GM23338 (cell line): ENCODE measurements around the gene HGS. TPM values are rescaled to one million over a fixed set of nuclear protein-coding genes. Genes with fewer than 3 reads are reported as not detected.

Source experiments
- ATAC-seq: fragments of 200-7000 bp; cut with Tn5 transposase; 3 replicates; pipeline ENCODE4 v1.9.1; 2020
- DNase-seq: peaks from one replicate; pipeline ENCODE4 v3.0.0-alpha.2; 2015; ENCODE audit warnings: low spot score
- H2AFZ ChIP-seq: fragments of 200-600 bp; sonication (generic); 2 replicates; pipeline ENCODE4 v1.8.0; 2016; ENCODE audit warnings: antibody characterized with exemption, mild to moderate bottlenecking, moderate library complexity
- H3F3A ChIP-seq: fragments of 200-600 bp; sonication (generic); replicated peaks from 2 replicates; pipeline ENCODE4 v1.8.0; 2017; ENCODE audit warnings: antibody characterized with exemption, mixed run types, low read depth
- H3K27ac ChIP-seq: fragments of 200-600 bp; sonication (generic); 2 replicates; pipeline ENCODE4 v1.6.1; 2016; ENCODE audit warnings: low read depth
- H3K27me3 ChIP-seq: fragments of 200-600 bp; sonication (generic); 2 replicates; pipeline ENCODE4 v1.8.0; 2016; ENCODE audit warnings: mild to moderate bottlenecking, mixed run types, moderate library complexity; ENCODE audit not compliant: insufficient read depth
- H3K36me3 ChIP-seq: fragments of 200-600 bp; sonication (generic); 2 replicates; pipeline ENCODE4 v1.8.0; 2016; ENCODE audit warnings: mild to moderate bottlenecking; ENCODE audit not compliant: insufficient read depth
- H3K4me1 ChIP-seq: fragments of 200-600 bp; sonication (generic); 2 replicates; pipeline ENCODE4 v1.8.0; 2016; ENCODE audit warnings: mild to moderate bottlenecking, moderate library complexity; ENCODE audit not compliant: insufficient read depth
- H3K4me2 ChIP-seq: fragments of 200-600 bp; sonication (generic); 2 replicates; pipeline ENCODE4 v1.7.1; 2017; ENCODE audit warnings: mixed run types
- H3K4me3 ChIP-seq: fragments of 200-600 bp; sonication (generic); 2 replicates; pipeline ENCODE4 v1.6.1; 2016; ENCODE audit warnings: mixed run types
- H3K79me2 ChIP-seq: fragments of 200-600 bp; sonication (generic); replicated peaks from 2 replicates; pipeline ENCODE4 v1.8.0; 2017; ENCODE audit warnings: mild to moderate bottlenecking; ENCODE audit not compliant: insufficient read depth
- H3K9me2 ChIP-seq: fragments of 200-600 bp; sonication (generic); 2 replicates; pipeline ENCODE4 v1.8.0; 2017; ENCODE audit not compliant: insufficient read depth
- H4K20me1 ChIP-seq: fragments of 200-600 bp; sonication (generic); replicated peaks from 2 replicates; pipeline ENCODE4 v1.8.0; 2017; ENCODE audit warnings: mild to moderate bottlenecking; ENCODE audit not compliant: insufficient read depth
- H3K27ac Mint-ChIP-seq: 2 replicates; pipeline ENCODE4 v1.8.0; 2020; ENCODE audit warnings: inconsistent platforms, mild to moderate bottlenecking, moderate library complexity, mixed read lengths
- H3K27me3 Mint-ChIP-seq: 3 replicates; pipeline ENCODE4 v1.8.0; 2022; ENCODE audit warnings: low read depth, mild to moderate bottlenecking, moderate library complexity, mixed read lengths, inconsistent platforms; ENCODE audit not compliant: insufficient read depth, poor library complexity
- H3K36me3 Mint-ChIP-seq: 3 replicates; pipeline ENCODE4 v1.8.0; 2021; ENCODE audit warnings: low read depth, mild to moderate bottlenecking, inconsistent platforms, moderate library complexity, mixed read lengths
- H3K4me1 Mint-ChIP-seq: 3 replicates; pipeline ENCODE4 v1.8.0; 2020; ENCODE audit warnings: mild to moderate bottlenecking, inconsistent platforms, mixed read lengths
- H3K4me3 Mint-ChIP-seq: 3 replicates; pipeline ENCODE4 v1.8.0; 2021; ENCODE audit warnings: moderate library complexity, mild to moderate bottlenecking, inconsistent platforms, mixed read lengths
- H3K9me3 Mint-ChIP-seq: 3 replicates; pipeline ENCODE4 v1.8.0; 2020; ENCODE audit warnings: moderate library complexity, mild to moderate bottlenecking, inconsistent platforms, mixed read lengths
- CREB1 ChIP-seq: fragments of 250-450 bp; sonication (Bioruptor Pico); IDR thresholded peaks from 2 replicates; pipeline ENCODE4 v1.5.0; 2020; ENCODE audit warnings: low read depth, mild to moderate bottlenecking, moderate library complexity
- NANOG ChIP-seq: IDR thresholded peaks from 2 replicates; pipeline ENCODE4 v1.6.1; 2016; ENCODE audit warnings: antibody characterized with exemption, borderline replicate concordance
- POLR2AphosphoS5 ChIP-seq: IDR thresholded peaks from 2 replicates; pipeline ENCODE4 v1.6.1; 2016; ENCODE audit warnings: antibody characterized with exemption, low read depth
- STAT1 ChIP-seq: IDR thresholded peaks from one replicate; pipeline ENCODE4 v1.6.1; 2016; ENCODE audit warnings: antibody characterized with exemption; ENCODE audit not compliant: unreplicated experiment
- long read RNA-seq: library from polyadenylated mRNA; unstranded; transcript quantifications from one replicate; pipeline ENCODE4 v2.0.0, GENCODE V29; 2020; ENCODE audit not compliant: unreplicated experiment
- polyA plus RNA-seq: library from polyadenylated mRNA; unstranded; fragments of >200 nt; fragmentation: Nextera tagmentation; extraction: Ambion mirVana; gene quantifications from 2 replicates; pipeline ENCODE4 v1.2.1, GENCODE V29; 2016
- total RNA-seq: library from RNA; depleted of rRNA; stranded (reverse); fragments of >200 nt; shearing (Covaris generic); gene quantifications from 2 replicates; pipeline ENCODE4 v1.2.3, GENCODE V29; 2014; rRNA removed
- TF ChIP-seq, protein P1 (sequence below): IDR thresholded peaks from one replicate; pipeline ENCODE4 v1.6.1; 2018; ENCODE audit warnings: antibody characterized with exemption; ENCODE audit not compliant: unreplicated experiment
- TF ChIP-seq, protein P2 (sequence below): fragments of 250-450 bp; sonication (Bioruptor Pico); IDR thresholded peaks from 2 replicates; pipeline ENCODE4 v1.5.0; 2020; ENCODE audit warnings: mild to moderate bottlenecking, moderate library complexity

HGS gene, protein sequence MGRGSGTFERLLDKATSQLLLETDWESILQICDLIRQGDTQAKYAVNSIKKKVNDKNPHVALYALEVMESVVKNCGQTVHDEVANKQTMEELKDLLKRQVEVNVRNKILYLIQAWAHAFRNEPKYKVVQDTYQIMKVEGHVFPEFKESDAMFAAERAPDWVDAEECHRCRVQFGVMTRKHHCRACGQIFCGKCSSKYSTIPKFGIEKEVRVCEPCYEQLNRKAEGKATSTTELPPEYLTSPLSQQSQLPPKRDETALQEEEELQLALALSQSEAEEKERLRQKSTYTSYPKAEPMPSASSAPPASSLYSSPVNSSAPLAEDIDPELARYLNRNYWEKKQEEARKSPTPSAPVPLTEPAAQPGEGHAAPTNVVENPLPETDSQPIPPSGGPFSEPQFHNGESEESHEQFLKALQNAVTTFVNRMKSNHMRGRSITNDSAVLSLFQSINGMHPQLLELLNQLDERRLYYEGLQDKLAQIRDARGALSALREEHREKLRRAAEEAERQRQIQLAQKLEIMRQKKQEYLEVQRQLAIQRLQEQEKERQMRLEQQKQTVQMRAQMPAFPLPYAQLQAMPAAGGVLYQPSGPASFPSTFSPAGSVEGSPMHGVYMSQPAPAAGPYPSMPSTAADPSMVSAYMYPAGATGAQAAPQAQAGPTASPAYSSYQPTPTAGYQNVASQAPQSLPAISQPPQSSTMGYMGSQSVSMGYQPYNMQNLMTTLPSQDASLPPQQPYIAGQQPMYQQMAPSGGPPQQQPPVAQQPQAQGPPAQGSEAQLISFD
- total RNA-seq (66.9 and 90.2 TPM in 2 replicates), polyA plus RNA-seq (59.0 and 59.4 TPM in 2 replicates)
- long read RNA-seq, transcript HGS-201 (22 exons, 2,970 nt) = major isoform, 6 of 20 reads
- long read RNA-seq, partial matches to known transcripts = 9 of 20 reads
- long read RNA-seq, other reads (novel, unspliced or antisense) = 5 of 20 reads

DNA sequence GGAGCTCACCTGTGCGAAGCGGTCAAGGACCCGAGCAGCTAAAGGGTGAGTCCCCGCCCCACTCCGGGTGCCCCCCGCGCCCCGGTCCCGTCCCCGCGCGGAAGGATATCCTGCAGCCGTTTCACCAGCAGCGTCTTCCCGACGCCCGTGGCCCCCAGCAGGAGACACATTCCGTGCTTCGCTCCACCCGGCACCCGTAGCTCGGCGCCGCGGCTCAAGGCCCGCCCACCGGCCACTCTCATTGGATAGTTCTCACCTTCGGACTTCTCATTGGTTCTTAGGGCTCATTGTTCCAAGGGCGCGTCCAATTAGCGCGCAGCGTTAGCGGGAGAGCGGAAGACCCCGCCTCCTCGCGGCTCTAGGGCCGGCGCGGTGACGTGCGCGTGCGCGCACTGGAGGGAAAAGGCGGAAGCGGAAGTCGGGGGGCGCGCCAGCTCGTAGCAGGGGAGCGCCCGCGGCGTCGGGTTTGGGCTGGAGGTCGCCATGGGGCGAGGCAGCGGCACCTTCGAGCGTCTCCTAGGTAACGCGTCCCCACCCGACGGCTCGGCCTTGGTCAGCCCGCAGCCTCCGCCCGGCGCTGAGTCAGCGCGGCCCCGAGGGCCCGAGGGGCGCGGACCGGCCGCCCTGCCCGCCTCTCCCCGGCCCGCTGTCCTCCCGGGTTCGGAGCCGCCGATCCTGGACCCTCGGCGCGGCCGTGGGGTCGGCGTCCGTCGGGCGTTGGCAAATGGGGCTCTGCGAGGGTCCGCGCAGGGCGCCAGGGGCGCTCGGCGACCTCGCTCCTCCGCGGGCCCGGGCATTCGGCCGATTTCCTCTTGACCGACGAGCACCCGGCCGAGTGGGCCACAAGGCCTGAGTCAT is at the start of gene HGS, which contains the start of gene ARL16:
Gene HGS (plus strand): TSS at position 428 of the 858 bp plus-strand sequence. CDS start 56 bp downstream, at position 484.
Gene ARL16 (minus strand): TSS at position 214 of the 858 bp plus-strand sequence. CDS start 44 bp downstream, at position 170.
- Histone ChIP-seq H3F3A (peaks cover 18% of the 10 kb centered on the region), H3K27me3 (no peaks in the 10 kb centered on the region), H4K20me1 (peaks cover 8% of the 10 kb centered on the region; the same call in 1 of the 2 replicates), H3K4me2 (peak within 1 kb of the TSS; percentile 99), H3K4me1 (peaks cover 6% of the 10 kb centered on the region), H3K27ac (no peak within 1 kb of the TSS), H3K4me3 (peak within 1 kb of the TSS; percentile 96), H3K36me3 (no peaks in the 10 kb centered on the region), H3K9me2 (no peaks in the 10 kb centered on the region), H2AFZ (0 out of 2 replicates have a peak within 1 kb of the TSS, but pooled peaks have one; percentile 69), H3K79me2 (peaks cover 48% of the 10 kb centered on the region)
- Mint-ChIP-seq H3K27me3 (peaks cover 11% of the 10 kb centered on the region), H3K4me3 (peak within 1 kb of the TSS; percentile 92), H3K27ac (peak within 1 kb of the TSS; percentile 80), H3K36me3 (peaks cover 32% of the 10 kb centered on the region), H3K9me3 (no peaks in the 10 kb centered on the region; the same call in 2 of the 3 replicates), H3K4me1 (peaks cover 12% of the 10 kb centered on the region)
- ATAC-seq (peak; percentile 94), DNase-seq (peak; percentile 100)
- TF ChIP-seq POLR2AphosphoS5 (peak; percentile 78), STAT1 (no peak), CREB1 (CRISPR knock-in tag) (peak; percentile 61; the same call in 1 of the 2 replicates)
- TF ChIP-seq, protein P1, sequence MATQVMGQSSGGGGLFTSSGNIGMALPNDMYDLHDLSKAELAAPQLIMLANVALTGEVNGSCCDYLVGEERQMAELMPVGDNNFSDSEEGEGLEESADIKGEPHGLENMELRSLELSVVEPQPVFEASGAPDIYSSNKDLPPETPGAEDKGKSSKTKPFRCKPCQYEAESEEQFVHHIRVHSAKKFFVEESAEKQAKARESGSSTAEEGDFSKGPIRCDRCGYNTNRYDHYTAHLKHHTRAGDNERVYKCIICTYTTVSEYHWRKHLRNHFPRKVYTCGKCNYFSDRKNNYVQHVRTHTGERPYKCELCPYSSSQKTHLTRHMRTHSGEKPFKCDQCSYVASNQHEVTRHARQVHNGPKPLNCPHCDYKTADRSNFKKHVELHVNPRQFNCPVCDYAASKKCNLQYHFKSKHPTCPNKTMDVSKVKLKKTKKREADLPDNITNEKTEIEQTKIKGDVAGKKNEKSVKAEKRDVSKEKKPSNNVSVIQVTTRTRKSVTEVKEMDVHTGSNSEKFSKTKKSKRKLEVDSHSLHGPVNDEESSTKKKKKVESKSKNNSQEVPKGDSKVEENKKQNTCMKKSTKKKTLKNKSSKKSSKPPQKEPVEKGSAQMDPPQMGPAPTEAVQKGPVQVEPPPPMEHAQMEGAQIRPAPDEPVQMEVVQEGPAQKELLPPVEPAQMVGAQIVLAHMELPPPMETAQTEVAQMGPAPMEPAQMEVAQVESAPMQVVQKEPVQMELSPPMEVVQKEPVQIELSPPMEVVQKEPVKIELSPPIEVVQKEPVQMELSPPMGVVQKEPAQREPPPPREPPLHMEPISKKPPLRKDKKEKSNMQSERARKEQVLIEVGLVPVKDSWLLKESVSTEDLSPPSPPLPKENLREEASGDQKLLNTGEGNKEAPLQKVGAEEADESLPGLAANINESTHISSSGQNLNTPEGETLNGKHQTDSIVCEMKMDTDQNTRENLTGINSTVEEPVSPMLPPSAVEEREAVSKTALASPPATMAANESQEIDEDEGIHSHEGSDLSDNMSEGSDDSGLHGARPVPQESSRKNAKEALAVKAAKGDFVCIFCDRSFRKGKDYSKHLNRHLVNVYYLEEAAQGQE = no peak

DNA sequence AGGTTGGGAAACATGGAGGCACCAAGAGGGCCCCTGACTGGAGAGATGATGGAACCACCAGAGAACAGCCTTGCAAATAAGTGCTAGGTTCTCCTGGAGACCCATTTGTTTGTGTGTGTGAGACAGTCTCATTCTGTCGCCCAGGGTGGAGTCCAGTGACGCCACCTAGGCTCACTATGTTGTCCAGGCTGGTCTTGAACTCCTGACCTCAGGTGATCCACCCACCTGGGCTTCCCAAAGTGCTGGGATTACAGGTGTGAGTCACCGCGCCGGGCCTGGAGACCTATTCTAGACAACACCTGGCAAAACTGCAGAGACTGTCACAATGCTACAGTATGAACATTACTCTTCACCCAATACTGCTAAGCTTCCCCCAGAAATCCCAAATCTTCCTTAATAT is 48.4 kb upstream of the HGS start:
- H3K27me3 ChIP-seq = no peaks in the 10 kb centered on the region
- no peak for ATAC-seq
- H4K20me1 ChIP-seq = peaks cover 34% of the 10 kb centered on the region
- DNase-seq = no peak
- H3K4me3 Mint-ChIP-seq = peak overlapping the region; percentile 96
- H3K4me1 ChIP-seq = peaks cover 7% of the 10 kb centered on the region
- H3K27me3 Mint-ChIP-seq = peaks cover 4% of the 10 kb centered on the region
- peak overlapping the region; percentile 92; the same call in 1 of the 2 replicates for H3K27ac ChIP-seq
- H3F3A ChIP-seq = peaks cover 13% of the 10 kb centered on the region; the same call in 1 of the 2 replicates
- no peaks in the 10 kb centered on the region for H3K9me2 ChIP-seq
- peak overlapping the region; percentile 97 for H3K27ac Mint-ChIP-seq
- no peak overlapping the region for H2AFZ ChIP-seq
- peaks cover 19% of the 10 kb centered on the region for H3K36me3 Mint-ChIP-seq
- H3K9me3 Mint-ChIP-seq = no peaks in the 10 kb centered on the region; the same call in 2 of the 3 replicates
- H3K4me3 ChIP-seq = peak overlapping the region; percentile 99
- peaks cover 14% of the 10 kb centered on the region for H3K4me1 Mint-ChIP-seq
- H3K4me2 ChIP-seq = peak overlapping the region; percentile 99
- H3K36me3 ChIP-seq = peaks cover 2% of the 10 kb centered on the region; the same call in 1 of the 2 replicates
- peaks cover 60% of the 10 kb centered on the region for H3K79me2 ChIP-seq
- TF ChIP-seq, protein P2, sequence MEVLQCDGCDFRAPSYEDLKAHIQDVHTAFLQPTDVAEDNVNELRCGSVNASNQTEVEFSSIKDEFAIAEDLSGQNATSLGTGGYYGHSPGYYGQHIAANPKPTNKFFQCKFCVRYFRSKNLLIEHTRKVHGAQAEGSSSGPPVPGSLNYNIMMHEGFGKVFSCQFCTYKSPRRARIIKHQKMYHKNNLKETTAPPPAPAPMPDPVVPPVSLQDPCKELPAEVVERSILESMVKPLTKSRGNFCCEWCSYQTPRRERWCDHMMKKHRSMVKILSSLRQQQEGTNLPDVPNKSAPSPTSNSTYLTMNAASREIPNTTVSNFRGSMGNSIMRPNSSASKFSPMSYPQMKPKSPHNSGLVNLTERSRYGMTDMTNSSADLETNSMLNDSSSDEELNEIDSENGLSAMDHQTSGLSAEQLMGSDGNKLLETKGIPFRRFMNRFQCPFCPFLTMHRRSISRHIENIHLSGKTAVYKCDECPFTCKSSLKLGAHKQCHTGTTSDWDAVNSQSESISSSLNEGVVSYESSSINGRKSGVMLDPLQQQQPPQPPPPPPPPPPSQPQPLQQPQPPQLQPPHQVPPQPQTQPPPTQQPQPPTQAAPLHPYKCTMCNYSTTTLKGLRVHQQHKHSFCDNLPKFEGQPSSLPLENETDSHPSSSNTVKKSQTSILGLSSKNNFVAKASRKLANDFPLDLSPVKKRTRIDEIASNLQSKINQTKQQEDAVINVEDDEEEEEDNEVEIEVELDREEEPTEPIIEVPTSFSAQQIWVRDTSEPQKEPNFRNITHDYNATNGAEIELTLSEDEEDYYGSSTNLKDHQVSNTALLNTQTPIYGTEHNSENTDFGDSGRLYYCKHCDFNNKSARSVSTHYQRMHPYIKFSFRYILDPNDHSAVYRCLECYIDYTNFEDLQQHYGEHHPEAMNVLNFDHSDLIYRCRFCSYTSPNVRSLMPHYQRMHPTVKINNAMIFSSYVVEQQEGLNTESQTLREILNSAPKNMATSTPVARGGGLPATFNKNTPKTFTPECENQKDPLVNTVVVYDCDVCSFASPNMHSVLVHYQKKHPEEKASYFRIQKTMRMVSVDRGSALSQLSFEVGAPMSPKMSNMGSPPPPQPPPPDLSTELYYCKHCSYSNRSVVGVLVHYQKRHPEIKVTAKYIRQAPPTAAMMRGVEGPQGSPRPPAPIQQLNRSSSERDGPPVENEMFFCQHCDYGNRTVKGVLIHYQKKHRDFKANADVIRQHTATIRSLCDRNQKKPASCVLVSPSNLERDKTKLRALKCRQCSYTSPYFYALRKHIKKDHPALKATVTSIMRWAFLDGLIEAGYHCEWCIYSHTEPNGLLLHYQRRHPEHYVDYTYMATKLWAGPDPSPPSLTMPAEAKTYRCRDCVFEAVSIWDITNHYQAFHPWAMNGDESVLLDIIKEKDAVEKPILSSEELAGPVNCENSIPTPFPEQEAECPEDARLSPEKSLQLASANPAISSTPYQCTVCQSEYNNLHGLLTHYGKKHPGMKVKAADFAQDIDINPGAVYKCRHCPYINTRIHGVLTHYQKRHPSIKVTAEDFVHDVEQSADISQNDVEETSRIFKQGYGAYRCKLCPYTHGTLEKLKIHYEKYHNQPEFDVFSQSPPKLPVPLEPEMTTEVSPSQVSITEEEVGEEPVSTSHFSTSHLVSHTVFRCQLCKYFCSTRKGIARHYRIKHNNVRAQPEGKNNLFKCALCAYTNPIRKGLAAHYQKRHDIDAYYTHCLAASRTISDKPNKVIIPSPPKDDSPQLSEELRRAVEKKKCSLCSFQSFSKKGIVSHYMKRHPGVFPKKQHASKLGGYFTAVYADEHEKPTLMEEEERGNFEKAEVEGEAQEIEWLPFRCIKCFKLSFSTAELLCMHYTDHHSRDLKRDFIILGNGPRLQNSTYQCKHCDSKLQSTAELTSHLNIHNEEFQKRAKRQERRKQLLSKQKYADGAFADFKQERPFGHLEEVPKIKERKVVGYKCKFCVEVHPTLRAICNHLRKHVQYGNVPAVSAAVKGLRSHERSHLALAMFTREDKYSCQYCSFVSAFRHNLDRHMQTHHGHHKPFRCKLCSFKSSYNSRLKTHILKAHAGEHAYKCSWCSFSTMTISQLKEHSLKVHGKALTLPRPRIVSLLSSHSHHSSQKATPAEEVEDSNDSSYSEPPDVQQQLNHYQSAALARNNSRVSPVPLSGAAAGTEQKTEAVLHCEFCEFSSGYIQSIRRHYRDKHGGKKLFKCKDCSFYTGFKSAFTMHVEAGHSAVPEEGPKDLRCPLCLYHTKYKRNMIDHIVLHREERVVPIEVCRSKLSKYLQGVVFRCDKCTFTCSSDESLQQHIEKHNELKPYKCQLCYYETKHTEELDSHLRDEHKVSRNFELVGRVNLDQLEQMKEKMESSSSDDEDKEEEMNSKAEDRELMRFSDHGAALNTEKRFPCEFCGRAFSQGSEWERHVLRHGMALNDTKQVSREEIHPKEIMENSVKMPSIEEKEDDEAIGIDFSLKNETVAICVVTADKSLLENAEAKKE (CRISPR knock-in tag) = no peak
- no peak for TF ChIP-seq STAT1
- no peak for TF ChIP-seq NANOG
